Activated CD4-positive, alpha-beta memory T cell treated with anti-CD3 and anti-CD28 coated beads, Interleukin-2, amount 10 ng/mL, durations not matched to agents 7 days and 5 days (primary cell): ENCODE data around the gene MPL. TPM values are rescaled to one million over a fixed set of nuclear protein-coding genes. Genes with fewer than 3 reads are reported as not detected.

Experiments used
- CTCF ChIA-PET: fragments of 350-600 bp; sonication (Branson Sonifier 250); formaldehyde crosslinking; loops from one replicate; lab custom pipeline; 2021; ENCODE audit warnings: antibody characterized with exemption, inconsistent platforms; lab: Charles Lee
- POLR2A ChIA-PET: fragments of 350-600 bp; sonication (Branson Sonifier 250); formaldehyde crosslinking; loops from one replicate; lab custom pipeline; 2021; ENCODE audit warnings: antibody characterized with exemption; lab: Charles Lee
- DNase-seq: peaks from one replicate; pipeline ENCODE4 v3.0.0-alpha.2; 2020
- H3K27ac Mint-ChIP-seq: one replicate; pipeline ENCODE4 v1.8.0; 2021; ENCODE audit warnings: mild to moderate bottlenecking, mixed read lengths
- H3K27me3 Mint-ChIP-seq: one replicate; pipeline ENCODE4 v1.8.0; 2021; ENCODE audit warnings: mixed read lengths
- H3K36me3 Mint-ChIP-seq: one replicate; pipeline ENCODE4 v1.8.0; 2021; ENCODE audit warnings: low read depth, mixed read lengths
- H3K4me1 Mint-ChIP-seq: one replicate; pipeline ENCODE4 v1.8.0; 2021; ENCODE audit warnings: mixed read lengths
- H3K4me3 Mint-ChIP-seq: one replicate; pipeline ENCODE4 v1.8.0; 2021; ENCODE audit warnings: mild to moderate bottlenecking, mixed read lengths
- H3K9me3 Mint-ChIP-seq: one replicate; pipeline ENCODE4 v1.8.0; 2021; ENCODE audit warnings: mixed read lengths
- total RNA-seq, 2 experiments: library from RNA; stranded (reverse); gene quantifications; one replicate each; pipeline ENCODE4 v1.2.3, GENCODE V29; 2021

Gene MPL
- total RNA-seq, 2 experiments from 2014 or later = not detected

DNA sequence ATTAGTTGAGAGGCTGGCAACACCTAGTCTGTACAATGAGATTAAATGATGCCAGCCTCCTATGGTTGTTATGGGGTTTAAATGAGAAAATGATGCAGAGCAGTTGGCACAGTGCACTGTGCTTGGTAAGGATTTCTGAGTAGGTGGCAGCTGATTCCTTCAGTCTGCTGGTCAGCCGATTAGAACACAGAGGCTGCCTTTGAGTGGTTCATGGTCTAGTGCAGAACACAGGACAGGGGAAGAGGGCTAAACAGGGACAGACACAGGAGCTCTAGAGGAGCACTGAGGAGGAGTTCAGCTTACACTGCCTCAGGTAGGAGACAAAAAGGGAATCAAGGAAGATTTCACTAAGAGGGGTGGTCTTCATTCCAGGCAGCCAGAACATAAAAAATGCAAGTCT, 35.4 kb upstream of the MPL start:
- CTCF ChIA-PET = no interaction called here

DNA sequence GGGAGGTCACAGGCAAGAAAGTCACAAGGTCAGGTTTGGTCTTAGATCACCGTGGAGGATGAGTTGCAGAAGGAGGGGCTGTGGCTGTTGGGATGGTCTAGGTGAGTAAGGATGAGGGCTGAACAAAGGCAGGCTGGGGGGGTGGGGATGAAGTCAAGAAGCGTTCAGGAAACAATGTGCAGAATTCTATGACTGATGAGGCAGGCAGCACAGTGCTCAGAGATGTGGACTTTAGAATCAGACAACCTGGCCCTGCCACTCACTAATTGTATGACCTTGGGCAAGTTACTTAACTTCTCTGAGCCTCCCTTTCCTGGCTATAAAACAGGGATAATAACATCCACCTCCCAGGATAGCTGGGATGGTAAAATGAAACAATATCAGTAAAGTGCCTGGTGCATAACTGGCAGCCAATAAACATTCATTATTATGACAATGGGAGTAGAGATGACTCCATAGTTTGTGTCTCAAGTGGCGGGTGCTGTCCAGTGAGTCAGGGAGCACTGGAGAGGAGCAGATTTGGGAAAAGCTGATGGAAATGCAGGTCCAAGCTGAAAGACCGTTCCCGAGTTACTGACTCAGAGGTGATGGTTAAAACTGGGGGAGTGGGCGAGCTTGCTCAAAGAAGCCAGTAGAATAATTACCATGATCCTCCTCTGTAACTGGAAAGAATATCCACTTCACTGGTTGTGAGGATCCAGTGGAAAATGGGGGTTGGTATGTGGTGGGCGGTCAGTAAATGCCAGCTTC, 34.7 kb upstream of the MPL start:
- no peak for DNase-seq
- H3K4me1 Mint-ChIP-seq = no peaks in the 10 kb centered on the region
- CTCF ChIA-PET = no interaction called here
- no peaks in the 10 kb centered on the region for H3K36me3 Mint-ChIP-seq
- POLR2A ChIA-PET = no interaction called here
- H3K27ac Mint-ChIP-seq = no peak overlapping the region
- H3K4me3 Mint-ChIP-seq = no peak overlapping the region
- H3K9me3 Mint-ChIP-seq = no peaks in the 10 kb centered on the region
- peaks cover 6% of the 10 kb centered on the region for H3K27me3 Mint-ChIP-seq

More for the DNA sequence above, 35.4 kb upstream of the MPL start:
- no peak overlapping the region for H3K4me3 Mint-ChIP-seq
- DNase-seq = no peak
- H3K27me3 Mint-ChIP-seq = peaks cover 6% of the 10 kb centered on the region
- H3K27ac Mint-ChIP-seq = no peak overlapping the region
- no peaks in the 10 kb centered on the region for H3K36me3 Mint-ChIP-seq
- H3K9me3 Mint-ChIP-seq = no peaks in the 10 kb centered on the region
- POLR2A ChIA-PET = no interaction called here
- H3K4me1 Mint-ChIP-seq = no peaks in the 10 kb centered on the region

- no peak for DNase-seq
- H3K4me1 Mint-ChIP-seq = no peaks in the 10 kb centered on the region
- peaks cover 6% of the 10 kb centered on the region for H3K27me3 Mint-ChIP-seq
- H3K27ac Mint-ChIP-seq = no peak overlapping the region
- POLR2A ChIA-PET = no interaction called here
- CTCF ChIA-PET = no interaction called here
- H3K9me3 Mint-ChIP-seq = no peaks in the 10 kb centered on the region
- no peaks in the 10 kb centered on the region for H3K36me3 Mint-ChIP-seq
- H3K4me3 Mint-ChIP-seq = no peak overlapping the region
Measured at GRCh38 chr1:43303471-43304313, 33.9 kb upstream of the MPL start.

GRCh38 chr1:43304314-43304681, 33.3 kb upstream of the MPL start:
- no peak for DNase-seq
- Mint-ChIP-seq H3K27ac (no peak overlapping the region), H3K27me3 (peaks cover 6% of the 10 kb centered on the region), H3K4me1 (no peaks in the 10 kb centered on the region), H3K9me3 (no peaks in the 10 kb centered on the region), H3K36me3 (no peaks in the 10 kb centered on the region), H3K4me3 (no peak overlapping the region)
- POLR2A ChIA-PET = no interaction called here
- CTCF ChIA-PET = no interaction called here

DNA sequence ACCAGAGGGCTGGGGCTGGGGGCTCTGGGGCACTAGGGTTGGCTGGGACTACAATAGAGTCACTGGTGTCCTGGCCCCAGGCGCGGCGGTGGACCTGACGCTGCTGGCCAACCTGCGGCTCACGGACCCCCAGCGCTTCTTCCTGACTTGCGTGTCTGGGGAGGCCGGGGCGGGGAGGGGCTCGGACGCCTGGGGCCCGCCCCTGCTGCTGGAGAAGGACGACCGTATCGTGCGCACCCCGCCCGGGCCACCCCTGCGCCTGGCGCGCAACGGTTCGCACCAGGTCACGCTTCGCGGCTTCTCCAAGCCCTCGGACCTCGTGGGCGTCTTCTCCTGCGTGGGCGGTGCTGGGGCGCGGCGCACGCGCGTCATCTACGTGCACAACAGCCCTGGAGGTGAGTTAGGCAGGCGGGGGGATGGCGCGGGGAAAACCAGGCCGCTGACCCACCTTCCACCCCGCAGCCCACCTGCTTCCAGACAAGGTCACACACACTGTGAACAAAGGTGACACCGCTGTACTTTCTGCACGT, 32.8 kb upstream of the MPL start:
- no peaks in the 10 kb centered on the region for H3K36me3 Mint-ChIP-seq
- ChIA-PET CTCF (no interaction called here), POLR2A (no interaction called here)
- H3K4me1 Mint-ChIP-seq = no peaks in the 10 kb centered on the region
- DNase-seq = no peak
- H3K4me3 Mint-ChIP-seq = no peak overlapping the region
- H3K27me3 Mint-ChIP-seq = peaks cover 6% of the 10 kb centered on the region
- H3K9me3 Mint-ChIP-seq = no peaks in the 10 kb centered on the region
- H3K27ac Mint-ChIP-seq = no peak overlapping the region

DNA sequence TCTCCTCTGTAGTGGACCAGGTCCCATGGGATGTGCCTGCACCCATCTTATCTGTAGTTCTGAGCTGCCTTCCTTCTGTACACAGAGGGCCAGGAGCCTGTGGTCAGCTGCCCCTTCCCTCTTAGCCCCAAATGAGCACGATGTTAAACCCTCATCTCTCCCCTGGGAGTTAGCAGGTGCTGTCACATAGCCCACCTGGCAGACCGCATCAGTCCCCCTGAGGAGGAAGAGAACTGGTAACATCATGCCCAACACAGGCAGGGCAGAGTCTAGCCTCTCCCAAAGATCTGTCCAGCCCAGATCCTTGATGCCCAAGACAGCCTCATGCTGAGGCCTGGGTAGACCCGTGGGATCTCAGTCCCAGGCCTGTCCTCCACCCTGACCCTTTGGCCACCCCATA, 32.2 kb upstream of the MPL start:
- CTCF ChIA-PET = no interaction called here

DNA sequence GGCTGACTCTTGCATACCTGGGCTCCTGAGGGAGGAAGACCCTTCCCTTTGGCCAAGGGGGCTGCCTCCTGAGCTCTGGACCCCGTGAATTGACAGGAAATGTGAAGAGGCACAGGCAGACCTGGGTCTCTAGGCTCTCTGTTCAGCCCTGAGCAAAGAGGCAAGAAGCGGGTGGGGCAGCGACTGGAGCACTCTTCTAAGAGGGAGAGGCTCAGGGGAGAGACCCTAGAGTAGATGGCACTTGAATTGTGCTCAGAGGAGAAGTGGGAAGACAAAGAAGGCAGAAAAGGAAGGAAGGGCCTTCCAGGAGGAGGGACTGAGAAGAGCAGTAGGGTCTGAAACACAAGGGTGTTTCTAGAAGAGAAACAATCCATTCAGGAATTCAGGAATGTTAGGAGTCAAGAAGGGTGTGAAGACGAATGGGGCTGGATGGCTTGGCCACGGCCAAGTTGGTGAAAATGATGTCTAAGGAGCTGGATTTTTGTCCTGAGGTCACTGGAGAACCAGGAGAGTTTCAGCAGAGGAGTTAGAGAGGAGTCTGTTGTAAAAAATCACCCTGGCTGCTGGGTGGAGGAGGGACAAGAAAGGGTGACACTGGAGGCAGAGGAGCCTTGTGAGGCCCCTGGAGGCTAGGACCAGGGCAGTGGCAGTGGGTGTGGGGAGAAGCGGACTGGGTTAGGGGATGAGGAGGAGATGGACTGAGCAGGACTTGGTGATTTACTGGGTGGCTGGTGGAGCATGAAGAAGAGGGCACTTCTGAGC, 31.5 kb upstream of the MPL start:
- Mint-ChIP-seq H3K27me3 (peaks cover 6% of the 10 kb centered on the region), H3K36me3 (no peaks in the 10 kb centered on the region), H3K9me3 (no peaks in the 10 kb centered on the region), H3K4me3 (no peak overlapping the region), H3K27ac (no peak overlapping the region), H3K4me1 (no peaks in the 10 kb centered on the region)
- POLR2A ChIA-PET = no interaction called here
- CTCF ChIA-PET = no interaction called here
- DNase-seq = no peak

More for the DNA sequence above, 32.2 kb upstream of the MPL start:
- Mint-ChIP-seq H3K4me3 (no peak overlapping the region), H3K27me3 (peaks cover 6% of the 10 kb centered on the region), H3K27ac (no peak overlapping the region), H3K4me1 (no peaks in the 10 kb centered on the region), H3K9me3 (no peaks in the 10 kb centered on the region), H3K36me3 (no peaks in the 10 kb centered on the region)
- POLR2A ChIA-PET = no interaction called here
- DNase-seq = no peak

DNA sequence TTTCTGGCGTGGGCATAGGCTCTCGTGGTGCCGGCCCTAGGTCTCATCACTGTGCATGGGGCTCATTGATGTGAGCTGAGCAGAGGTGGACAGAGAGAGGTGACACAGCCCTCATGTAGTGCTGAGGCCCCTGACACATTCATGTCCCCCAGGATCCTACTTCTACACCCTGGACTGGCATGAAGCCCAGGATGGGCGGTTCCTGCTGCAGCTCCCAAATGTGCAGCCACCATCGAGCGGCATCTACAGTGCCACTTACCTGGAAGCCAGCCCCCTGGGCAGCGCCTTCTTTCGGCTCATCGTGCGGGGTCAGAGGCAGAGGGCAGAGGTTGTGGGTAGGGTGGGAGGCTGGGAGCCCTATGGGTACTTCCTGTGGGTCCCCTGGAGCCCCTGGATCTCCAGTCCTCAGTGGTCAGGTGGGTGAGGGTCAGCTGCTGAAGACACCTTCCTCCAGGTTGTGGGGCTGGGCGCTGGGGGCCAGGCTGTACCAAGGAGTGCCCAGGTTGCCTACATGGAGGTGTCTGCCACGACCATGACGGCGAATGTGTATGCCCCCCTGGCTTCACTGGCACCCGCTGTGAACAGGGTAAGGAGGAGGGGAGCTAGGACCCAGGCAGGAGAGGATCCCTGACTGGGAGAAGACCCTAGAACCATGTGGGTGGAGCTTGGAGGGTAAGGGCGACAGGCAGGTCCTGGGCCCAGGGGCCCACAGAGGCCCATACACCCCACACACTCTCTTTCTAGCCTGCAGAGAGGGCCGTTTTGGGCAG, 30.7 kb upstream of the MPL start:
- no peak overlapping the region for H3K4me3 Mint-ChIP-seq
- DNase-seq = no peak
- ChIA-PET CTCF (no interaction called here), POLR2A (no interaction called here)
- no peaks in the 10 kb centered on the region for H3K4me1 Mint-ChIP-seq
- peaks cover 6% of the 10 kb centered on the region for H3K27me3 Mint-ChIP-seq
- no peaks in the 10 kb centered on the region for H3K36me3 Mint-ChIP-seq
- no peaks in the 10 kb centered on the region for H3K9me3 Mint-ChIP-seq
- H3K27ac Mint-ChIP-seq = no peak overlapping the region

- Mint-ChIP-seq H3K9me3 (no peaks in the 10 kb centered on the region), H3K36me3 (no peaks in the 10 kb centered on the region), H3K4me3 (no peak overlapping the region), H3K4me1 (no peaks in the 10 kb centered on the region), H3K27ac (no peak overlapping the region), H3K27me3 (peaks cover 1% of the 10 kb centered on the region)
- ChIA-PET POLR2A (no interaction called here), CTCF (no interaction called here)
- DNase-seq = no peak
Measured at GRCh38 chr1:43307458-43308158, 30.0 kb upstream of the MPL start.

GRCh38 chr1:43308635-43309404, 28.8 kb upstream of the MPL start:
- ChIA-PET POLR2A (no interaction called here), CTCF (no interaction called here)
- no peaks in the 10 kb centered on the region for H3K36me3 Mint-ChIP-seq

GRCh38 chr1:43309405-43310025, 28.1 kb upstream of the MPL start:
- Mint-ChIP-seq H3K27ac (no peak overlapping the region), H3K27me3 (no peaks in the 10 kb centered on the region), H3K4me1 (no peaks in the 10 kb centered on the region), H3K4me3 (no peak overlapping the region), H3K36me3 (no peaks in the 10 kb centered on the region), H3K9me3 (no peaks in the 10 kb centered on the region)
- POLR2A ChIA-PET = no interaction called here
- CTCF ChIA-PET = no interaction called here
- DNase-seq = no peak

More at GRCh38 chr1:43308635-43309404, 28.8 kb upstream of the MPL start:
- no peak overlapping the region for H3K4me3 Mint-ChIP-seq
- no peak overlapping the region for H3K27ac Mint-ChIP-seq
- H3K4me1 Mint-ChIP-seq = no peaks in the 10 kb centered on the region
- H3K9me3 Mint-ChIP-seq = no peaks in the 10 kb centered on the region
- no peaks in the 10 kb centered on the region for H3K27me3 Mint-ChIP-seq
- DNase-seq = no peak
